GM23338 (cell line): Measurements from ENCODE around the gene SEC14L6. TPM values are rescaled to one million over a fixed set of nuclear protein-coding genes. Genes with fewer than 3 reads are reported as not detected.

ENCODE experiments used
- ATAC-seq: fragments of 200-7000 bp; cut with Tn5 transposase; 3 replicates; pipeline ENCODE4 v1.9.1; 2020
- DNase-seq: peaks from one replicate; pipeline ENCODE4 v3.0.0-alpha.2; 2015; ENCODE audit warnings: low spot score
- H2AFZ ChIP-seq: fragments of 200-600 bp; sonication (generic); 2 replicates; pipeline ENCODE4 v1.8.0; 2016; ENCODE audit warnings: antibody characterized with exemption, mild to moderate bottlenecking, moderate library complexity
- H3F3A ChIP-seq: fragments of 200-600 bp; sonication (generic); replicated peaks from 2 replicates; pipeline ENCODE4 v1.8.0; 2017; ENCODE audit warnings: antibody characterized with exemption, mixed run types, low read depth
- H3K27ac ChIP-seq: fragments of 200-600 bp; sonication (generic); 2 replicates; pipeline ENCODE4 v1.6.1; 2016; ENCODE audit warnings: low read depth
- H3K27me3 ChIP-seq: fragments of 200-600 bp; sonication (generic); 2 replicates; pipeline ENCODE4 v1.8.0; 2016; ENCODE audit warnings: mild to moderate bottlenecking, mixed run types, moderate library complexity; ENCODE audit not compliant: insufficient read depth
- H3K36me3 ChIP-seq: fragments of 200-600 bp; sonication (generic); 2 replicates; pipeline ENCODE4 v1.8.0; 2016; ENCODE audit warnings: mild to moderate bottlenecking; ENCODE audit not compliant: insufficient read depth
- H3K4me1 ChIP-seq: fragments of 200-600 bp; sonication (generic); 2 replicates; pipeline ENCODE4 v1.8.0; 2016; ENCODE audit warnings: mild to moderate bottlenecking, moderate library complexity; ENCODE audit not compliant: insufficient read depth
- H3K4me2 ChIP-seq: fragments of 200-600 bp; sonication (generic); 2 replicates; pipeline ENCODE4 v1.7.1; 2017; ENCODE audit warnings: mixed run types
- H3K4me3 ChIP-seq: fragments of 200-600 bp; sonication (generic); 2 replicates; pipeline ENCODE4 v1.6.1; 2016; ENCODE audit warnings: mixed run types
- H3K79me2 ChIP-seq: fragments of 200-600 bp; sonication (generic); replicated peaks from 2 replicates; pipeline ENCODE4 v1.8.0; 2017; ENCODE audit warnings: mild to moderate bottlenecking; ENCODE audit not compliant: insufficient read depth
- H3K9me2 ChIP-seq: fragments of 200-600 bp; sonication (generic); 2 replicates; pipeline ENCODE4 v1.8.0; 2017; ENCODE audit not compliant: insufficient read depth
- H4K20me1 ChIP-seq: fragments of 200-600 bp; sonication (generic); replicated peaks from 2 replicates; pipeline ENCODE4 v1.8.0; 2017; ENCODE audit warnings: mild to moderate bottlenecking; ENCODE audit not compliant: insufficient read depth
- H3K27ac Mint-ChIP-seq: 2 replicates; pipeline ENCODE4 v1.8.0; 2020; ENCODE audit warnings: inconsistent platforms, mild to moderate bottlenecking, moderate library complexity, mixed read lengths
- H3K27me3 Mint-ChIP-seq: 3 replicates; pipeline ENCODE4 v1.8.0; 2022; ENCODE audit warnings: low read depth, mild to moderate bottlenecking, moderate library complexity, mixed read lengths, inconsistent platforms; ENCODE audit not compliant: insufficient read depth, poor library complexity
- H3K36me3 Mint-ChIP-seq: 3 replicates; pipeline ENCODE4 v1.8.0; 2021; ENCODE audit warnings: low read depth, mild to moderate bottlenecking, inconsistent platforms, moderate library complexity, mixed read lengths
- H3K4me1 Mint-ChIP-seq: 3 replicates; pipeline ENCODE4 v1.8.0; 2020; ENCODE audit warnings: mild to moderate bottlenecking, inconsistent platforms, mixed read lengths
- H3K4me3 Mint-ChIP-seq: 3 replicates; pipeline ENCODE4 v1.8.0; 2021; ENCODE audit warnings: moderate library complexity, mild to moderate bottlenecking, inconsistent platforms, mixed read lengths
- H3K9me3 Mint-ChIP-seq: 3 replicates; pipeline ENCODE4 v1.8.0; 2020; ENCODE audit warnings: moderate library complexity, mild to moderate bottlenecking, inconsistent platforms, mixed read lengths
- CREB1 ChIP-seq: fragments of 250-450 bp; sonication (Bioruptor Pico); IDR thresholded peaks from 2 replicates; pipeline ENCODE4 v1.5.0; 2020; ENCODE audit warnings: low read depth, mild to moderate bottlenecking, moderate library complexity
- EZH2 ChIP-seq: fragments of 200-600 bp; sonication (generic); IDR thresholded peaks from one replicate; pipeline ENCODE4 v1.8.0; 2017; ENCODE audit warnings: antibody characterized with exemption, mild to moderate bottlenecking, low read depth; ENCODE audit not compliant: unreplicated experiment
- EZH2phosphoT487 ChIP-seq: fragments of 200-600 bp; sonication (generic); IDR thresholded peaks from one replicate; pipeline ENCODE4 v1.8.1; 2018; ENCODE audit warnings: antibody characterized with exemption; ENCODE audit not compliant: unreplicated experiment
- JUNB ChIP-seq: IDR thresholded peaks from one replicate; pipeline ENCODE4 v1.6.1; 2016; ENCODE audit warnings: antibody characterized with exemption; ENCODE audit not compliant: unreplicated experiment
- NANOG ChIP-seq: IDR thresholded peaks from 2 replicates; pipeline ENCODE4 v1.6.1; 2016; ENCODE audit warnings: antibody characterized with exemption, borderline replicate concordance
- POLR2AphosphoS5 ChIP-seq: IDR thresholded peaks from 2 replicates; pipeline ENCODE4 v1.6.1; 2016; ENCODE audit warnings: antibody characterized with exemption, low read depth
- STAT1 ChIP-seq: IDR thresholded peaks from one replicate; pipeline ENCODE4 v1.6.1; 2016; ENCODE audit warnings: antibody characterized with exemption; ENCODE audit not compliant: unreplicated experiment
- ZNF114 ChIP-seq: fragments of 250-450 bp; sonication (Bioruptor Pico); IDR thresholded peaks from 2 replicates; pipeline ENCODE4 v1.5.0; 2020; ENCODE audit warnings: mild to moderate bottlenecking, moderate library complexity
- ZNF331 ChIP-seq: fragments of 250-450 bp; sonication (Bioruptor Pico); IDR thresholded peaks from 2 replicates; pipeline ENCODE4 v1.5.0; 2020; ENCODE audit warnings: low read depth, mild to moderate bottlenecking, moderate library complexity
- polyA plus RNA-seq: library from polyadenylated mRNA; unstranded; fragments of >200 nt; fragmentation: Nextera tagmentation; extraction: Ambion mirVana; gene quantifications from 2 replicates; pipeline ENCODE4 v1.2.1, GENCODE V29; 2016
- total RNA-seq: library from RNA; depleted of rRNA; stranded (reverse); fragments of >200 nt; shearing (Covaris generic); gene quantifications from 2 replicates; pipeline ENCODE4 v1.2.3, GENCODE V29; 2014
- TF ChIP-seq, protein P1 (sequence below), 2 experiments: fragments of 200-600 bp in 1 of 2; sonication (generic) in 1 of 2; conservative IDR thresholded peaks; 2 replicates each; pipeline versions ENCODE4 v1.5.1 to v1.6.1; 2016 to 2017; ENCODE audit warnings: antibody characterized with exemption in 2 of 2, low read depth in 2 of 2, mild to moderate bottlenecking in 2 of 2, moderate library complexity in 1 of 2
- TF ChIP-seq, protein P2 (sequence below): IDR thresholded peaks from one replicate; pipeline ENCODE4 v1.6.1; 2018; ENCODE audit warnings: antibody characterized with exemption; ENCODE audit not compliant: unreplicated experiment
- TF ChIP-seq, protein P3 (sequence below): IDR thresholded peaks from 2 replicates; pipeline ENCODE4 v1.6.1; 2016; ENCODE audit warnings: antibody characterized with exemption
- TF ChIP-seq, protein P4 (sequence below): fragments of 250-450 bp; sonication (Bioruptor Pico); IDR thresholded peaks from 2 replicates; pipeline ENCODE4 v1.5.0; 2020; ENCODE audit warnings: mild to moderate bottlenecking, moderate library complexity

SEC14L6 gene
- total and polyA plus RNA-seq, 2 experiments from 2014 or later, result 0.84 to 2.1 TPM

DNA sequence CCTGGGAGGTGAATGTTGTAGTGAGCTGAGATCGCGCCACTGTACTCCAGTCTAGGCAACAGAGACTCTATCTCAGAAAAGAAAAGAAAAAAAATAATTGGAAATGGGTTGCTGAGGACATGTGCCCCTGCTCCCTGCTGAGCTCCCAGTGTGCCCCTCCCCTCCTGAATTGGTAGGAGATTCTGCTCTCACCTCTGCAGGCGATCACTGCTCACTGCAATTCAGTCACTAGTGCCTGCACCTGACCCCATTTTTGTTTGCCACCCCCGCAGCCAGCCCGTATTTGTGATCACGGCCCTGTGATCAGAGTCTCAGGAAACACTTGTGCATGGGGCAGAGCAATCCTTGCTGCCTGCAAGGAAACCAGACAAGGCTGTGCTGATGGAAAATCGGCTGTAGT lies 58.4 kb downstream of the SEC14L6 start:
- H3K27me3 Mint-ChIP-seq, result peaks cover 5% of the 10 kb centered on the region
- TF ChIP-seq ZNF331 (CRISPR knock-in tag) (no peak), NANOG (no peak), EZH2phosphoT487 (no peak), CREB1 (no peak), POLR2AphosphoS5 (no peak), JUNB (no peak), STAT1 (no peak), EZH2 (no peak), ZNF114 (CRISPR knock-in tag) (no peak)
- TF ChIP-seq, protein P1, sequence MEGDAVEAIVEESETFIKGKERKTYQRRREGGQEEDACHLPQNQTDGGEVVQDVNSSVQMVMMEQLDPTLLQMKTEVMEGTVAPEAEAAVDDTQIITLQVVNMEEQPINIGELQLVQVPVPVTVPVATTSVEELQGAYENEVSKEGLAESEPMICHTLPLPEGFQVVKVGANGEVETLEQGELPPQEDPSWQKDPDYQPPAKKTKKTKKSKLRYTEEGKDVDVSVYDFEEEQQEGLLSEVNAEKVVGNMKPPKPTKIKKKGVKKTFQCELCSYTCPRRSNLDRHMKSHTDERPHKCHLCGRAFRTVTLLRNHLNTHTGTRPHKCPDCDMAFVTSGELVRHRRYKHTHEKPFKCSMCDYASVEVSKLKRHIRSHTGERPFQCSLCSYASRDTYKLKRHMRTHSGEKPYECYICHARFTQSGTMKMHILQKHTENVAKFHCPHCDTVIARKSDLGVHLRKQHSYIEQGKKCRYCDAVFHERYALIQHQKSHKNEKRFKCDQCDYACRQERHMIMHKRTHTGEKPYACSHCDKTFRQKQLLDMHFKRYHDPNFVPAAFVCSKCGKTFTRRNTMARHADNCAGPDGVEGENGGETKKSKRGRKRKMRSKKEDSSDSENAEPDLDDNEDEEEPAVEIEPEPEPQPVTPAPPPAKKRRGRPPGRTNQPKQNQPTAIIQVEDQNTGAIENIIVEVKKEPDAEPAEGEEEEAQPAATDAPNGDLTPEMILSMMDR (conservative IDR thresholded peaks at IDR 0.05; ENCODE audit: low read depth in 2 of 2), result no peak
- TF ChIP-seq, protein P2, sequence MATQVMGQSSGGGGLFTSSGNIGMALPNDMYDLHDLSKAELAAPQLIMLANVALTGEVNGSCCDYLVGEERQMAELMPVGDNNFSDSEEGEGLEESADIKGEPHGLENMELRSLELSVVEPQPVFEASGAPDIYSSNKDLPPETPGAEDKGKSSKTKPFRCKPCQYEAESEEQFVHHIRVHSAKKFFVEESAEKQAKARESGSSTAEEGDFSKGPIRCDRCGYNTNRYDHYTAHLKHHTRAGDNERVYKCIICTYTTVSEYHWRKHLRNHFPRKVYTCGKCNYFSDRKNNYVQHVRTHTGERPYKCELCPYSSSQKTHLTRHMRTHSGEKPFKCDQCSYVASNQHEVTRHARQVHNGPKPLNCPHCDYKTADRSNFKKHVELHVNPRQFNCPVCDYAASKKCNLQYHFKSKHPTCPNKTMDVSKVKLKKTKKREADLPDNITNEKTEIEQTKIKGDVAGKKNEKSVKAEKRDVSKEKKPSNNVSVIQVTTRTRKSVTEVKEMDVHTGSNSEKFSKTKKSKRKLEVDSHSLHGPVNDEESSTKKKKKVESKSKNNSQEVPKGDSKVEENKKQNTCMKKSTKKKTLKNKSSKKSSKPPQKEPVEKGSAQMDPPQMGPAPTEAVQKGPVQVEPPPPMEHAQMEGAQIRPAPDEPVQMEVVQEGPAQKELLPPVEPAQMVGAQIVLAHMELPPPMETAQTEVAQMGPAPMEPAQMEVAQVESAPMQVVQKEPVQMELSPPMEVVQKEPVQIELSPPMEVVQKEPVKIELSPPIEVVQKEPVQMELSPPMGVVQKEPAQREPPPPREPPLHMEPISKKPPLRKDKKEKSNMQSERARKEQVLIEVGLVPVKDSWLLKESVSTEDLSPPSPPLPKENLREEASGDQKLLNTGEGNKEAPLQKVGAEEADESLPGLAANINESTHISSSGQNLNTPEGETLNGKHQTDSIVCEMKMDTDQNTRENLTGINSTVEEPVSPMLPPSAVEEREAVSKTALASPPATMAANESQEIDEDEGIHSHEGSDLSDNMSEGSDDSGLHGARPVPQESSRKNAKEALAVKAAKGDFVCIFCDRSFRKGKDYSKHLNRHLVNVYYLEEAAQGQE, result no peak
- TF ChIP-seq, protein P3, sequence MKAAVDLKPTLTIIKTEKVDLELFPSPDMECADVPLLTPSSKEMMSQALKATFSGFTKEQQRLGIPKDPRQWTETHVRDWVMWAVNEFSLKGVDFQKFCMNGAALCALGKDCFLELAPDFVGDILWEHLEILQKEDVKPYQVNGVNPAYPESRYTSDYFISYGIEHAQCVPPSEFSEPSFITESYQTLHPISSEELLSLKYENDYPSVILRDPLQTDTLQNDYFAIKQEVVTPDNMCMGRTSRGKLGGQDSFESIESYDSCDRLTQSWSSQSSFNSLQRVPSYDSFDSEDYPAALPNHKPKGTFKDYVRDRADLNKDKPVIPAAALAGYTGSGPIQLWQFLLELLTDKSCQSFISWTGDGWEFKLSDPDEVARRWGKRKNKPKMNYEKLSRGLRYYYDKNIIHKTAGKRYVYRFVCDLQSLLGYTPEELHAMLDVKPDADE, result no peak
- TF ChIP-seq, protein P4, sequence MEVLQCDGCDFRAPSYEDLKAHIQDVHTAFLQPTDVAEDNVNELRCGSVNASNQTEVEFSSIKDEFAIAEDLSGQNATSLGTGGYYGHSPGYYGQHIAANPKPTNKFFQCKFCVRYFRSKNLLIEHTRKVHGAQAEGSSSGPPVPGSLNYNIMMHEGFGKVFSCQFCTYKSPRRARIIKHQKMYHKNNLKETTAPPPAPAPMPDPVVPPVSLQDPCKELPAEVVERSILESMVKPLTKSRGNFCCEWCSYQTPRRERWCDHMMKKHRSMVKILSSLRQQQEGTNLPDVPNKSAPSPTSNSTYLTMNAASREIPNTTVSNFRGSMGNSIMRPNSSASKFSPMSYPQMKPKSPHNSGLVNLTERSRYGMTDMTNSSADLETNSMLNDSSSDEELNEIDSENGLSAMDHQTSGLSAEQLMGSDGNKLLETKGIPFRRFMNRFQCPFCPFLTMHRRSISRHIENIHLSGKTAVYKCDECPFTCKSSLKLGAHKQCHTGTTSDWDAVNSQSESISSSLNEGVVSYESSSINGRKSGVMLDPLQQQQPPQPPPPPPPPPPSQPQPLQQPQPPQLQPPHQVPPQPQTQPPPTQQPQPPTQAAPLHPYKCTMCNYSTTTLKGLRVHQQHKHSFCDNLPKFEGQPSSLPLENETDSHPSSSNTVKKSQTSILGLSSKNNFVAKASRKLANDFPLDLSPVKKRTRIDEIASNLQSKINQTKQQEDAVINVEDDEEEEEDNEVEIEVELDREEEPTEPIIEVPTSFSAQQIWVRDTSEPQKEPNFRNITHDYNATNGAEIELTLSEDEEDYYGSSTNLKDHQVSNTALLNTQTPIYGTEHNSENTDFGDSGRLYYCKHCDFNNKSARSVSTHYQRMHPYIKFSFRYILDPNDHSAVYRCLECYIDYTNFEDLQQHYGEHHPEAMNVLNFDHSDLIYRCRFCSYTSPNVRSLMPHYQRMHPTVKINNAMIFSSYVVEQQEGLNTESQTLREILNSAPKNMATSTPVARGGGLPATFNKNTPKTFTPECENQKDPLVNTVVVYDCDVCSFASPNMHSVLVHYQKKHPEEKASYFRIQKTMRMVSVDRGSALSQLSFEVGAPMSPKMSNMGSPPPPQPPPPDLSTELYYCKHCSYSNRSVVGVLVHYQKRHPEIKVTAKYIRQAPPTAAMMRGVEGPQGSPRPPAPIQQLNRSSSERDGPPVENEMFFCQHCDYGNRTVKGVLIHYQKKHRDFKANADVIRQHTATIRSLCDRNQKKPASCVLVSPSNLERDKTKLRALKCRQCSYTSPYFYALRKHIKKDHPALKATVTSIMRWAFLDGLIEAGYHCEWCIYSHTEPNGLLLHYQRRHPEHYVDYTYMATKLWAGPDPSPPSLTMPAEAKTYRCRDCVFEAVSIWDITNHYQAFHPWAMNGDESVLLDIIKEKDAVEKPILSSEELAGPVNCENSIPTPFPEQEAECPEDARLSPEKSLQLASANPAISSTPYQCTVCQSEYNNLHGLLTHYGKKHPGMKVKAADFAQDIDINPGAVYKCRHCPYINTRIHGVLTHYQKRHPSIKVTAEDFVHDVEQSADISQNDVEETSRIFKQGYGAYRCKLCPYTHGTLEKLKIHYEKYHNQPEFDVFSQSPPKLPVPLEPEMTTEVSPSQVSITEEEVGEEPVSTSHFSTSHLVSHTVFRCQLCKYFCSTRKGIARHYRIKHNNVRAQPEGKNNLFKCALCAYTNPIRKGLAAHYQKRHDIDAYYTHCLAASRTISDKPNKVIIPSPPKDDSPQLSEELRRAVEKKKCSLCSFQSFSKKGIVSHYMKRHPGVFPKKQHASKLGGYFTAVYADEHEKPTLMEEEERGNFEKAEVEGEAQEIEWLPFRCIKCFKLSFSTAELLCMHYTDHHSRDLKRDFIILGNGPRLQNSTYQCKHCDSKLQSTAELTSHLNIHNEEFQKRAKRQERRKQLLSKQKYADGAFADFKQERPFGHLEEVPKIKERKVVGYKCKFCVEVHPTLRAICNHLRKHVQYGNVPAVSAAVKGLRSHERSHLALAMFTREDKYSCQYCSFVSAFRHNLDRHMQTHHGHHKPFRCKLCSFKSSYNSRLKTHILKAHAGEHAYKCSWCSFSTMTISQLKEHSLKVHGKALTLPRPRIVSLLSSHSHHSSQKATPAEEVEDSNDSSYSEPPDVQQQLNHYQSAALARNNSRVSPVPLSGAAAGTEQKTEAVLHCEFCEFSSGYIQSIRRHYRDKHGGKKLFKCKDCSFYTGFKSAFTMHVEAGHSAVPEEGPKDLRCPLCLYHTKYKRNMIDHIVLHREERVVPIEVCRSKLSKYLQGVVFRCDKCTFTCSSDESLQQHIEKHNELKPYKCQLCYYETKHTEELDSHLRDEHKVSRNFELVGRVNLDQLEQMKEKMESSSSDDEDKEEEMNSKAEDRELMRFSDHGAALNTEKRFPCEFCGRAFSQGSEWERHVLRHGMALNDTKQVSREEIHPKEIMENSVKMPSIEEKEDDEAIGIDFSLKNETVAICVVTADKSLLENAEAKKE (CRISPR knock-in tag), result no peak
- H3K4me2 ChIP-seq, result no peak overlapping the region
- no peaks in the 10 kb centered on the region for H3K79me2 ChIP-seq
- no peaks in the 10 kb centered on the region for H3K27me3 ChIP-seq
- no peak overlapping the region for H2AFZ ChIP-seq
- H3K27ac ChIP-seq, result no peak overlapping the region
- no peaks in the 10 kb centered on the region for H3K36me3 ChIP-seq
- no peak overlapping the region for H3K27ac Mint-ChIP-seq
- H3K9me2 ChIP-seq, result no peaks in the 10 kb centered on the region
- ATAC-seq (peak; percentile 24), DNase-seq (peak; percentile 50)
- no peaks in the 10 kb centered on the region for H3K4me1 ChIP-seq
- H3F3A ChIP-seq, result no peaks in the 10 kb centered on the region
- no peaks in the 10 kb centered on the region for H3K9me3 Mint-ChIP-seq
- no peaks in the 10 kb centered on the region for H3K36me3 Mint-ChIP-seq
- H3K4me3 Mint-ChIP-seq, result no peak overlapping the region
- H3K4me1 Mint-ChIP-seq, result peaks cover 3% of the 10 kb centered on the region; the same call in 2 of the 3 replicates
- H4K20me1 ChIP-seq, result no peaks in the 10 kb centered on the region
- no peak overlapping the region for H3K4me3 ChIP-seq
